ENCODE data around the gene CST5. TPM values are rescaled to one million over a fixed set of nuclear protein-coding genes. Genes with fewer than 3 reads are reported as not detected.

CST5 gene
- total RNA-seq, 2 experiments from 2014 or later, result not detected

DNA sequence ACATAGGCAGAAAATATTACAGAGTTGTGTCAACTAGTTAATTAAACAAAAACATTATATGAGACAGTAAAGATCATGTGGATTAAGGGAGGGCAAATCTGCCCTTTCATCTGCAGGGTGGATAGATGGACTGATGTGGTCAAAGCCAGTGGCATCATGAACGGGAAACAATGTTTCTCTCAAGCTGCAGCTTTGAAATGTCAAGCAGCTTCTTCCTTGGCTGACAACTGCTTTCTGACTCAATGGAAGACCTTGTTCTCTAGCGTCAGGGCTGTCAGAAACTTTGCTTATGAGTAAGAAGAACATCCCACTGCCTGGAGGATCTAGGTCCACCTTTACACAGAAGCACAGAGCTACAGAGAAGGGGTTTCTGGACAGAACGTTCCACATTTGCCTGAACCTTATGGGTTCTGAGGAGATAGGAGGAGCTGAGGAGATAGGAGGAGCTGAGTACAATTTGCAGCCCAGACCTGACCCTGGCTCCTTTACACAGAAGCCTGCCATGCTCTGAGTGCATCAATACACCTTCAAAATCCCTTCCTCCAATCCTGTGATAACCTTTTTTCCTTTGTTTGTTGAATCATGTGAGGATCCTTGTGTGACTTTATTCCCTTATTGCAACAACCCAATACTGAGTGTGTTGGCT lies 6.1 kb downstream of the CST5 start:
- TF ChIP-seq CTCF (conservative IDR thresholded peaks at IDR 0.05; ENCODE audit: low read length) (no peak), EZH2phosphoT487 (IDR thresholded peaks at IDR 0.05; ENCODE audit: borderline replicate concordance, low read depth, low read length) (no peak)
- Histone ChIP-seq H4K20me1 (ENCODE audit: insufficient read depth, low read length) (no peaks in the 10 kb centered on the region), H3K4me1 (ENCODE audit: insufficient read depth, low read length, poor library complexity, severe bottlenecking) (peaks cover 11% of the 10 kb centered on the region), H3K79me2 (ENCODE audit: insufficient read depth, low read depth, low read length) (no peaks in the 10 kb centered on the region), H3K4me2 (ENCODE audit: low read length) (no peak overlapping the region), H3K4me3 (ENCODE audit: low read depth, low read length, poor library complexity, severe bottlenecking) (no peak overlapping the region), H3K9me2 (ENCODE audit: insufficient read depth, low read length) (no peaks in the 10 kb centered on the region), H3K36me3 (ENCODE audit: insufficient read depth, low read length) (no peaks in the 10 kb centered on the region), H3K9me3 (ENCODE audit: low read length) (no peaks in the 10 kb centered on the region), H3K27ac (ENCODE audit: low read depth, low read length, poor library complexity, severe bottlenecking) (no peak overlapping the region), H2AFZ (ENCODE audit: low read length) (no peak overlapping the region)
- ChIA-PET CTCF (ENCODE audit: unreplicated experiment) (no interaction called here), POLR2A (interaction anchor here (0.6 kb wide), 1 partner anchor 1306 kb away, joined by 3 read pairs; no protein-coding TSS in a partner anchor)
- no TSS peak for BruUV-seq (replicated peaks)
- no peak for DNase-seq (ENCODE audit: low spot score)
- intact Hi-C loops (cut with micrococcal nuclease; ENCODE audit: unreplicated experiment), result no loop called here

DNA sequence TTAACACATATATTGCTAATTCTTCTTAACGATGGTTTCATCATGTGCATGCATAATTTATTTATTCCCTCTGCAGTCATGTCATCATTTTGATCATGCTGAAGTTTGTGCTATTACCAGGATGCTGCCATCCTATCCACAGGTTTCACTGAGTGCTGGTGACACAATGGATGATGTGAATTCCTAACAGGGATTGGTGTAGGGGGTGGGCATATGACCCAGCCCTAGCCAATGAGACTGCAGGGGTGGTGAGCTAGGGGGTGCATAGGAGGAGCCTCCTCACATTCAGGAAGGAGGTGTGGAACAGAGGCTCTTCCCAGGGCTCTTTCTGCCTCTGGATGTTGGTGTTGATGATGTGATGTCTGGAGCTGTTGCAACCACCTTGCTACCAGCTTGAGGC lies 7.5 kb downstream of the CST5 start:
- Histone ChIP-seq H3K4me1 (ENCODE audit: insufficient read depth, low read length, poor library complexity, severe bottlenecking) (peaks cover 12% of the 10 kb centered on the region), H4K20me1 (ENCODE audit: insufficient read depth, low read length) (no peaks in the 10 kb centered on the region), H3K4me3 (ENCODE audit: low read depth, low read length, poor library complexity, severe bottlenecking) (no peak overlapping the region), H3K9me2 (ENCODE audit: insufficient read depth, low read length) (no peaks in the 10 kb centered on the region), H3K27ac (ENCODE audit: low read depth, low read length, poor library complexity, severe bottlenecking) (no peak overlapping the region), H3K9me3 (ENCODE audit: low read length) (no peaks in the 10 kb centered on the region), H2AFZ (ENCODE audit: low read length) (no peak overlapping the region), H3K79me2 (ENCODE audit: insufficient read depth, low read depth, low read length) (no peaks in the 10 kb centered on the region), H3K4me2 (ENCODE audit: low read length) (no peak overlapping the region), H3K36me3 (ENCODE audit: insufficient read depth, low read length) (no peaks in the 10 kb centered on the region)
- no TSS peak for BruUV-seq (replicated peaks)
- POLR2A ChIA-PET, result no interaction called here
- intact Hi-C loops (cut with micrococcal nuclease; ENCODE audit: unreplicated experiment), result no loop called here
- TF ChIP-seq CTCF (conservative IDR thresholded peaks at IDR 0.05; ENCODE audit: low read length) (no peak), EZH2phosphoT487 (IDR thresholded peaks at IDR 0.05; ENCODE audit: borderline replicate concordance, low read depth, low read length) (no peak)
- DNase-seq (ENCODE audit: low spot score), result no peak
- CTCF ChIA-PET (ENCODE audit: unreplicated experiment), result no interaction called here

DNA sequence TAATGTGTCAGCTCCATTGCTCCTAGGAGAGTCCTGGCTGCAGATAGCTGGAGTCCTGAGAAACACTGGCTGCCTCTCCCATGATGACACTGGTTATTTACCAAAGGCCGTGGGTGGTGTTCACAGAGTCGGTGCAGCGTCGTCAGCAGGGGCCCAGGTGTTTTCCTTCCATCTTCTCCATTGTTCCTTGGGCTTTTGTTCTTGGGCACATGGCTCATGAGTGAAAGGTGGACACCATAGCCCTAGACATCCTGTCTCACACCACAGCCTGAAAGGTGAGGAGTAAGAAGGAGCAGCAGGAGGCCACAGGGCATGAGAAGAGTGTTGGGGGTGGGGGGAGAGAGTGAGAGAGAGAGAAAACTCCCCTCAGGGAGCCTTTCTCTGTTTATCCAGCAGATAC lies 9.1 kb downstream of the CST5 start:
- Histone ChIP-seq H3K9me3 (ENCODE audit: low read length) (no peaks in the 10 kb centered on the region), H3K79me2 (ENCODE audit: insufficient read depth, low read depth, low read length) (no peaks in the 10 kb centered on the region), H2AFZ (ENCODE audit: low read length) (no peak overlapping the region), H3K4me3 (ENCODE audit: low read depth, low read length, poor library complexity, severe bottlenecking) (no peak overlapping the region), H3K9me2 (ENCODE audit: insufficient read depth, low read length) (no peaks in the 10 kb centered on the region), H3K4me2 (ENCODE audit: low read length) (no peak overlapping the region), H4K20me1 (ENCODE audit: insufficient read depth, low read length) (no peaks in the 10 kb centered on the region), H3K27ac (ENCODE audit: low read depth, low read length, poor library complexity, severe bottlenecking) (no peak overlapping the region), H3K4me1 (ENCODE audit: insufficient read depth, low read length, poor library complexity, severe bottlenecking) (peaks cover 17% of the 10 kb centered on the region), H3K36me3 (ENCODE audit: insufficient read depth, low read length) (no peaks in the 10 kb centered on the region)
- BruUV-seq (replicated peaks), result no TSS peak
- TF ChIP-seq EZH2phosphoT487 (IDR thresholded peaks at IDR 0.05; ENCODE audit: borderline replicate concordance, low read depth, low read length) (no peak), CTCF (conservative IDR thresholded peaks at IDR 0.05; ENCODE audit: low read length) (no peak)
- no peak for DNase-seq (ENCODE audit: low spot score)
- ChIA-PET POLR2A (no interaction called here), CTCF (ENCODE audit: unreplicated experiment) (interaction anchor here (0.7 kb wide), 1 partner anchor 174 kb away, joined by 3 read pairs; no protein-coding TSS in a partner anchor)
- intact Hi-C loops (cut with micrococcal nuclease; ENCODE audit: unreplicated experiment), result no loop called here

Data from OCI-LY7 (cell line).